GM18526 (cell line): ENCODE data around the gene TBX4.

ENCODE experiments used
- POLR2A ChIP-seq: IDR thresholded peaks from 3 replicates; pipeline ENCODE4 v1.6.1; 2011; ENCODE audit not compliant: insufficient read length; ENCODE audit errors: extremely low read depth

Gene TBX4

DNA sequence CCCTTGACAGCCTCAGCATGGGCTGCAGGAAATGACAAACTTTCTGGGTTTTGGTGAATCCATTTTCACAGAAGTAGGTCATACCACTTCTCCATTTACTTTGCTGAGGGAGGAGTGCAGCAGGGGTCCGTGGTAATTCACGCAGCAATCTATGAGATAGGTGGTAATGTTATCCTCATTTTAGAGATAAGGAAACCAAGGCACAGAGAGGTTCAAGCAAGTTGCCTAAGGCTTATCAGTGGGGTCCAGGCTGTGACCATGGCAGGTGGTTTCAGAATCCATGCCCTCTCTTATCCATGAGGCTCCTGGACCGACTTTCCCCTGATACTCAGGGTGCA, 12.6 kb downstream of the TBX4 start:
- no peak for TF ChIP-seq POLR2A

GRCh38 chr17:61465550-61466237, 13.5 kb downstream of the TBX4 start:
- TF ChIP-seq POLR2A = no peak

DNA sequence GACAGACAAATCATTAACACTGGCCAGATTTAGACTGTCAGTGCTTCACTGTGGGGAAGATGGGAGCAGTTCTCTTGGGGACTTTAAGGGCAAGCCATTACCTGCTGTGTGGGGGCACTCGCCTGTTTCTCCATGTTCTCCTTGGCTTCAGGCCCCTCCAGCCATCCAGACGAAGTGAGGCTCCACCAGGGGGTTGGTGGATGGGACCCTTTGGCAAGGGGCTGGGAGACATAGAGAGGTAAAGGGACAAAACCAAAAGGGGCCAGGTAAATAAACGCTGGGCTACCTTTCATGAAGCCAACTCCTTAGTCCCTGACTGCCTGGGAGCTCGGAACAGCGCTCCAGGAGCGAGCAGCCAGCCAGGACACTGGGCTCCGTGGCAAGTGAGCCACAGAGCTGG, 14.0 kb downstream of the TBX4 start:
- no peak for TF ChIP-seq POLR2A

DNA sequence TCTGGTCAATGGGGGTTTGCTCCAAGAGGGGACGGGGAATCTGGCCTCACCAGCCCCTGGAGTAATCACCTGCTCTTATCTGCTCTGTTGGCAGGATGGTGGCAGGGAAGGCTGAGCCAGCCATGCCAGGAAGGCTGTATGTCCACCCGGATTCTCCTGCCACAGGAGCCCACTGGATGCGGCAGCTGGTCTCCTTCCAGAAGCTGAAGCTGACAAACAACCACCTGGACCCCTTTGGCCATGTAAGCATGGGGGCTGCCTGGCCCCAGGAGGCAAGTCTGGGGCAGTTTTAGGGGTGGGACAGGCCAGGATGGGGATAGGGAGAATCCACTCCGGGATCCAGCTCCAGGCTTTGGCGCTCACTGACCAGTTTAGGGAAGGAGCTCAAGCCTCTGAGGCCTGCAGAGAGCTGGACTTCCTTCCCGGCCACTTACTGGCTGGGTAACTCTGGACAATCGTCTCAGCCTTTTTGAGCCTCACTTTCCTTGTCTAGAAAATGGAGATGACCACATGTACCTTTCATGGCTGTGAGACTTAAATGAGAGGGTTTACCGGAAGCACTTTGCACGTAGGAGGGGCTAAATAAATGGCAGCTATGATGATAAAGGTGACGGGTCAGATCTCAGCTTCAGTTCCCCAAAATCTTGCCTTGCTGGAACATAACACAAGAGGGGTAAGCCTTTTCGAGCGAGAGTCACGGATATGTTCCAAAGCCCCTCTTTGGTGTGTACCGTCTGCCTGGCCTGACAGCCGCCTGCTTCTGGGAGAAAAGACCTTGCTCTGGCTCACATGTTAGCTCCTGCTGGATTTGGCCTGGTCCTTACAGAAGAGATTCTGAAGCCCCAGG, 15.4 kb downstream of the TBX4 start:
- no peak for TF ChIP-seq POLR2A

DNA sequence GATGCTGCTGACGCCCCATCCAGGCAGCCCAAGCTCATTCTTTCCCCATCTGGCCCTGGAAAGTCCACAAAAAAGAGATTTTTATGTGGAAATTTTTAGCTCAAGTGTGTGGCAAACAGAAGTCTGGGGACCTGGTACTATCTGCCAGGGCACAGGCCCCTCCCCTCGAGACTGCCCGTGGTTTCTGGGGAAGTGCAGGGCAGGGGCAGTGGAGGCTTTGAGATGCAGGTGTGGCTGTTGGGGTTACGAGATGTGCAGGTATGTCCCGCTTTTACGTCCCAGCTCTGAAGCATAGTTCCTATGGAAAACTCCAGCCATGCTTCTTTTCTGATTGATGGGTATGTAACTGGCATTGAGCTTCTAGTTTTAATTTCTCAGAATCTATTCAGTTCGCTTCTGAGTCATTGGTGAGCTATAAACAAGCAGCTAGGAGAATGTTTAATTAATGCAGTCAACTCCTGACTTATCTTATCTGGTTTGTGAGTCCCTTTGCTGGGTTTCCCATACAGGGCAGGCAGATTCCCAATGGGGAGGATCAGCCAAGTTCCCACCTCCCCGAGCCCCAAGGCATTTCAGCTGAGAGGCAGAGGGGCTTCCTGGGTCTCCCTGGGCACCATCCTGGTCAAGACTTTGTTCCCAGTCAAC, 16.2 kb downstream of the TBX4 start:
- TF ChIP-seq POLR2A = no peak

GRCh38 chr17:61469474-61469873, 17.3 kb downstream of the TBX4 start:
- no peak for TF ChIP-seq POLR2A

DNA sequence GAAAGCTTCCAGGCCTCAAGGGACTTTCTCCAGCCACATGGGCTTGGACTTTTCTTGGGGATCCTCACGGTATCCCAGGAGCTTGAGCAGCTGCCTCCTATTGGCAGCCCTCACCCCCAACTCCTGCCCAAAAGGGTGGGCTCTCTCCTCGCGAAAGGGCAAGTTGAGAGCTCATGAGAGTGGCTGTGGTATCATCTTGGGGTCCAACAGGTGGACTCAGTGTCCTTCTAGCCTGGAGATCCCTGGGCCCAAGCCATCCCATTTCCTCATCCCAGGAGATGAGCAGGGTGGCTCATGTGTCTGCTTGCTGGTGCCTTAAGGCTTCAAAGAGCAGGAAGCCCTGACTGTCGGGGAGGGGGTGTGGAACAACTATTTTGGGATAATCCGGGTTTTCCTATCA, 17.7 kb downstream of the TBX4 start:
- TF ChIP-seq POLR2A = no peak

GRCh38 chr17:61470530-61471136, 18.4 kb downstream of the TBX4 start:
- no peak for TF ChIP-seq POLR2A

GRCh38 chr17:61474235-61474927, 22.2 kb downstream of the TBX4 start:
- TF ChIP-seq POLR2A = no peak

DNA sequence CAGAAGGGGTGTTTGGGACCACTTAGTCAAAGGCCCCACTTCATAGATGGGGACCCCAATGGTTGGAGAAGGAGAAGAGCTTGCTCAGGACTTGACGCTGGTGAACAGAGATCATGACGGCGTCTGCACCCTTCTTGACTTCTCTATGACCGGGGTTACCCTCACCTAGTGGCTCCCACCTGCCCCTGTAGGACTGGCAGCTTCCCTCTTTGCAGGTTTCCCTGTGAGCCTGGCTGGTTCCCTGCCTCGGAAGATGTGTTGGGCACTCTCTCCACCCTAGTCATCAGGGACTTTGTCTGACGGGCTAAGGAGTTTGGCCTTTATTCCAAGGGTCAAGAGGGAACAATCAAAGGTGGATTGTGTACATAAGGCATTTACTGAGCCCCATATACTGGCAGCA, 22.7 kb downstream of the TBX4 start:
- no peak for TF ChIP-seq POLR2A

DNA sequence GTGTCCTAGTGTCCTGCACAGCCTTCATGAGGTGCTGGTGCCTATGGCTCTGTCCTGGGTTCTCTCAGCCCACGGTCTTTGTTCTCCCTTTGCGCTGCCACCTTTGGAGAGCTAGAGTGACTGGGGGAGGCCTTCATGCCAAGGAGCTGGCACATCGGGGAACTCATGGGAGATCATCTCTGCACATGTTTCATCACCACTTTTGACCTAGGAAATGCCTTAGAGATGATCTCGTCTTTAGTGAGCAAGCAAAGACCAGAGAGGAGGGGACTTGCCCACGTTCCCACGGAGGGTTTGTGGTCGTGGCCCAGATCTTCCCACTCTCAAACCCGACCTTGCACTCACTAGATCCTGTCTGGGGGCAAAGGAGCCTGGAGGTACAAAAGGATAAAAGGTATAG, 23.5 kb downstream of the TBX4 start:
- no peak for TF ChIP-seq POLR2A

DNA sequence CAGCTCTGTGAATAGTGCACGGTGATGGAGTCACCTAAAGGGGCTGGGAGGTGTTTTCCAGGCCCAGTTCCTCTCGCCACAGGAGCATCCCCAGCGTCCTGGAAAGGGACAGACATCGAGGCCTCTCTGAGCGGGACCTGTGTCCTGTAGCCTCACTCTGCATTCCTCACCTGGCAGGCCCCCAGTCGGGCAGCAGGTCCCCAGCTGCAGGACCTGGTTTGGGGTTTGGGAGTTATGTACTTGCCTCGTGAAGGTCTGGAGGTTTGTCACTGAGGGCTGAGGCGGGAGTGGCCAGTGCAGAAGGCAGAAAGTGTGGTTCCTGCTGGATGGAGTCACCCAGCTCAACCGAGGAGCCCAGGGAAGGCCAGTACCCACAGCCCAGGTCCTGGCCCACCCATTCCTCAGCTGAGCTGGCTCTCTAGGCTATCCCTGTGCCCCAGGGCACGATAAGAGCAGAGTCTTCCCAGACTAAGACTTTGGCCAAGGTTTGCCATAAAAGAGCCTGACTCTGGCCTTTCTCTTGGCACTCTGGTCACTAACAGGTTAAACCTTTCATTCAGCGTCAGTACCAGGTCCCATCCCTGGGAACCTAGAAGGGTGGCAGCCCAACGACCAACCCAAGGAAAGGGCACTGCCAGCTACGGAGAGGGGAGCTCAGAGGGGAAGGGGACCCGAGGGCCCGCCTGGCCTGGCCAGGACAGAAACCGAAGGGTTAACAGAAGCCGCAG, 24.4 kb downstream of the TBX4 start:
- TF ChIP-seq POLR2A = no peak

DNA sequence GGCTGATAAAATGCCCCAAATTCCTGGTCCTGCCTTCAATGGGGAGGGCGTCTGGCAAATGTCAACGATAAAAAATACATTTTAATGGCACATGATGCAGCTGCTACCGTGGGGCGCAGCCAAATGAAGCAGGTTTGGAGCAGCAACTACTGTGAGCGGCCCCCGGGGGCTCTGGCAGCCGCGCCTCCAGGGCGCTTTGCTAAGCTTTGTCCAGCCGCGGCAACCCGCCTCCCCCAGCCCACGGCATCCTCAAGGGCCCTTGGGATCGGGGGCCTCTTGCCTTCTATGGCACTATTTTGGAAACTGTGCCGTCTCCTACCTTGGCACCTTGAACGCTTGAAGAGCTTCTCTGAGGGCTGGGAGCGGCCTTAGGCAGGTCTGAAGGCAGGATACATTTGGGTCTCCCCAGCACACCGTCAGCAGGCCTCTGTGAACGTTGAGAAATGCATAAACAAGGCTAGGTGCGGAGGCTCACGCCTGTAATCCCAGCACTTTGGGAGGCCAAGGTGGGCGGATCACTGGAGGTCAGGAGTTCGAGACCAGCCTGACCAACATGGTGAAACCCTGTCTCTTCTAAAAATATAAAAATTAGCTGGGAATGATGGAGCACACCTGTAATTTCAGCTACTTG, 25.1 kb downstream of the TBX4 start:
- no peak for TF ChIP-seq POLR2A
